ENCODE results near the gene SYNPR.

SYNPR gene

DNA sequence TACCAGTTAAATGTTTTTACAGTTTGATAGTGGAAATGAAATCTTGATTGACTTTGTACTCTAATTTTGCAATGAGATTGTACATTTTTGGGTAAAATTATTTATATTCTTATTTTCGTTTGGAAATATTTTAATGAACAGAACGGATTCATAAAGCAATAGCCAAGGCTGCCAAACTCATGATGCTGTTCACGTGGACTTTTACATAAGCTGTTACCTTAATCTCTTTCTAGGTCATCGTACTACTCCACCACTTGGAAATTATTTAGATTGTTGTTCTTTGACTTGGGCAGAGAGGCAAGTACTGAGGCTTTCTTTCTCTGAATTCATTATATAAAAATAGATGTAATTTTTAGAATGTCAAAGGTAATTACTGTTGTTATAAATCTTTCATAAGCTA lies 16.2 kb downstream of the SYNPR start:
- H3K9ac ChIP-seq (ENCODE audit: low read depth, low read length) = no peak overlapping the region
- no peak for TF ChIP-seq EZH2 (IDR thresholded peaks at IDR 0.05; ENCODE audit: borderline replicate concordance, low read depth, low read length, severe bottlenecking)
- TF ChIP-seq, protein P1, sequence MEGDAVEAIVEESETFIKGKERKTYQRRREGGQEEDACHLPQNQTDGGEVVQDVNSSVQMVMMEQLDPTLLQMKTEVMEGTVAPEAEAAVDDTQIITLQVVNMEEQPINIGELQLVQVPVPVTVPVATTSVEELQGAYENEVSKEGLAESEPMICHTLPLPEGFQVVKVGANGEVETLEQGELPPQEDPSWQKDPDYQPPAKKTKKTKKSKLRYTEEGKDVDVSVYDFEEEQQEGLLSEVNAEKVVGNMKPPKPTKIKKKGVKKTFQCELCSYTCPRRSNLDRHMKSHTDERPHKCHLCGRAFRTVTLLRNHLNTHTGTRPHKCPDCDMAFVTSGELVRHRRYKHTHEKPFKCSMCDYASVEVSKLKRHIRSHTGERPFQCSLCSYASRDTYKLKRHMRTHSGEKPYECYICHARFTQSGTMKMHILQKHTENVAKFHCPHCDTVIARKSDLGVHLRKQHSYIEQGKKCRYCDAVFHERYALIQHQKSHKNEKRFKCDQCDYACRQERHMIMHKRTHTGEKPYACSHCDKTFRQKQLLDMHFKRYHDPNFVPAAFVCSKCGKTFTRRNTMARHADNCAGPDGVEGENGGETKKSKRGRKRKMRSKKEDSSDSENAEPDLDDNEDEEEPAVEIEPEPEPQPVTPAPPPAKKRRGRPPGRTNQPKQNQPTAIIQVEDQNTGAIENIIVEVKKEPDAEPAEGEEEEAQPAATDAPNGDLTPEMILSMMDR (IDR thresholded peaks at IDR 0.05; ENCODE audit: borderline replicate concordance, extremely low read depth, low read length, poor library complexity, severe bottlenecking) = no peak
- H3K27ac ChIP-seq (ENCODE audit: low read length) = no peak overlapping the region
- H3K9me3 ChIP-seq (ENCODE audit: insufficient read depth, low read length, severe bottlenecking) = peaks cover 4% of the 10 kb centered on the region
- peaks cover 5% of the 10 kb centered on the region for H3K27me3 ChIP-seq (ENCODE audit: insufficient read depth, low read length, poor library complexity)
- no peaks in the 10 kb centered on the region; the same call in 1 of the 2 replicates for H4K20me1 ChIP-seq (ENCODE audit: insufficient read depth, low read length)
- H3K4me2 ChIP-seq (ENCODE audit: insufficient read depth, low read length) = no peak overlapping the region
- no peak for DNase-seq
- H3K79me2 ChIP-seq (ENCODE audit: insufficient read depth, low read length) = no peaks in the 10 kb centered on the region
- H3K36me3 ChIP-seq (ENCODE audit: insufficient read depth, low read length) = no peaks in the 10 kb centered on the region
- no peak overlapping the region for H3K4me3 ChIP-seq (ENCODE audit: low read depth in 1 of 2, low read length in 2 of 2)
- ATAC-seq (ENCODE audit: insufficient read depth, low read depth) = no peak
- no peaks in the 10 kb centered on the region for H3K4me1 ChIP-seq (ENCODE audit: insufficient read depth, low read length)
- no peak overlapping the region for H2AFZ ChIP-seq (ENCODE audit: low read depth, low read length)

DNA sequence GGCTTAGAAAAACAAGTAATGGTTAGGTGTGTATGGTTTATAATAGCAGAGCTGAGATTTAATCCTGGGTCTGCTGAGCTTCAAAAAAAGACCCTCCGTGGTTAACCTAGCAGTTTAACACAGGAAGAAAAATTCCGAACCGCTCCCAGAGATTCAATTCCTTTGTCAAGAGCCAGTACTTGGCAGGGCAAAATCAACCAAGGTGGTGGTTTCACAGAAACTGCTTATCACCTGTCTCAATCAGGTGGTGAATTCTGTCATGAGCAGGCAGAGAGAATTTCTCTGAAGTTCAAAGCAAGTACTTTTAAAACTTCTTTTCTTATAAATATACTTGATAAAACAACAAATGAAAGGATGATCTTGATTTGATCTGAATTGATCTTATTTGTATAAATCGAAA lies 17.2 kb downstream of the SYNPR start:
- Histone ChIP-seq H3K27ac (ENCODE audit: low read length) (no peak overlapping the region), H2AFZ (ENCODE audit: low read depth, low read length) (no peak overlapping the region), H3K9me3 (ENCODE audit: insufficient read depth, low read length, severe bottlenecking) (peaks cover 4% of the 10 kb centered on the region), H3K79me2 (ENCODE audit: insufficient read depth, low read length) (no peaks in the 10 kb centered on the region), H3K27me3 (ENCODE audit: insufficient read depth, low read length, poor library complexity) (peaks cover 5% of the 10 kb centered on the region), H3K9ac (ENCODE audit: low read depth, low read length) (no peak overlapping the region), H3K4me2 (ENCODE audit: insufficient read depth, low read length) (no peak overlapping the region), H3K4me1 (ENCODE audit: insufficient read depth, low read length) (no peaks in the 10 kb centered on the region), H3K4me3 (ENCODE audit: low read depth in 1 of 2, low read length in 2 of 2) (no peak overlapping the region), H3K36me3 (ENCODE audit: insufficient read depth, low read length) (no peaks in the 10 kb centered on the region), H4K20me1 (ENCODE audit: insufficient read depth, low read length) (no peaks in the 10 kb centered on the region; the same call in 1 of the 2 replicates)
- DNase-seq (no peak), ATAC-seq (ENCODE audit: insufficient read depth, low read depth) (no peak)
- no peak for TF ChIP-seq EZH2 (IDR thresholded peaks at IDR 0.05; ENCODE audit: borderline replicate concordance, low read depth, low read length, severe bottlenecking)
- TF ChIP-seq, protein P1 (IDR thresholded peaks at IDR 0.05; ENCODE audit: borderline replicate concordance, extremely low read depth, low read length, poor library complexity, severe bottlenecking) = no peak

DNA sequence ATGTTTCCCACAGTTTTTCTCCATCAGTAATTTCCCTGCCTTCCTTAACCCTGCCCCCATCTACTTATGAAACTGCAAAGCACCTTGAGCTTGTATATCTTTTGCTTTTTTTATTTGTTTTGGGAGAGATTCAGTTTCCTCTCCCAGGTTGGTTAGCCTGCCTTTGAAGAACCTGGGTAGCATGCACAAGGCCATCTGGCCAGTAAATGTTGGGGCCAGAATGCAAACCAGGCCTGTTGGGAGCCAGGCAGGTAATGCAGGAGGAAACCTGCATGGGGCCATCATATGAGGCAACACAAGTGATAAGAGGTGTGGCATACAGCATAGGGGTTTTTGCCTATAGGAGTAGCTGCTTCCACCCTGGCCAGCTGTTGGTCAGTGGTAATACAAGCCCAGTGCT lies 17.7 kb downstream of the SYNPR start:
- no peak for ATAC-seq (ENCODE audit: insufficient read depth, low read depth)
- Histone ChIP-seq H3K27me3 (ENCODE audit: insufficient read depth, low read length, poor library complexity) (peaks cover 3% of the 10 kb centered on the region), H3K27ac (ENCODE audit: low read length) (no peak overlapping the region), H3K9ac (ENCODE audit: low read depth, low read length) (no peak overlapping the region), H3K4me3 (ENCODE audit: low read depth in 1 of 2, low read length in 2 of 2) (no peak overlapping the region), H4K20me1 (ENCODE audit: insufficient read depth, low read length) (no peaks in the 10 kb centered on the region; the same call in 1 of the 2 replicates), H3K36me3 (ENCODE audit: insufficient read depth, low read length) (no peaks in the 10 kb centered on the region), H3K9me3 (ENCODE audit: insufficient read depth, low read length, severe bottlenecking) (peaks cover 4% of the 10 kb centered on the region), H2AFZ (ENCODE audit: low read depth, low read length) (no peak overlapping the region), H3K4me1 (ENCODE audit: insufficient read depth, low read length) (no peaks in the 10 kb centered on the region), H3K79me2 (ENCODE audit: insufficient read depth, low read length) (no peaks in the 10 kb centered on the region), H3K4me2 (ENCODE audit: insufficient read depth, low read length) (no peak overlapping the region)
- TF ChIP-seq, protein P1 (IDR thresholded peaks at IDR 0.05; ENCODE audit: borderline replicate concordance, extremely low read depth, low read length, poor library complexity, severe bottlenecking) = no peak
- TF ChIP-seq EZH2 (IDR thresholded peaks at IDR 0.05; ENCODE audit: borderline replicate concordance, low read depth, low read length, severe bottlenecking) = no peak
- no peak for DNase-seq

DNA sequence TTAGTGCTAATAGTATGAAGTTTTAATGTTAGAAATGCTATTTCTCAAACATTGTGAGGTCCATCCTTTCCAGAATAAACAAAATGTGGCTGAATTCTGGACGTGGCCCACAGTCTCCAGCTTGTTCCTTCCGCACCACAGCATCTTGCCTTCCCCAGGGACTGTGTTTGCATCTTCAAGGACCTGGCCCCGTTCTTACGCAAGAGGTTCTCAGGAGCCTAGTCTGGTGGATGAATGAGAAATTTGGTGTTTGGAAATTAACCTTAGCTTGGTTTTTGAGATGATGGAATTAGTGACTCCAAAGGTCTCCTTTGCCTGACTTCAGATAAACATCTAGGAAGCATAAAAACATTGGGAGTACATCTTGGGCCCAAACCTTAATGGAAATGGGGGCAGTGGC lies 18.1 kb downstream of the SYNPR start:
- H3K4me2 ChIP-seq (ENCODE audit: insufficient read depth, low read length) = no peak overlapping the region
- no peak overlapping the region for H3K4me3 ChIP-seq (ENCODE audit: low read depth in 1 of 2, low read length in 2 of 2)
- H2AFZ ChIP-seq (ENCODE audit: low read depth, low read length) = no peak overlapping the region
- H3K4me1 ChIP-seq (ENCODE audit: insufficient read depth, low read length) = no peaks in the 10 kb centered on the region
- ATAC-seq (ENCODE audit: insufficient read depth, low read depth) = no peak
- no peaks in the 10 kb centered on the region for H3K27me3 ChIP-seq (ENCODE audit: insufficient read depth, low read length, poor library complexity)
- no peak overlapping the region for H3K9ac ChIP-seq (ENCODE audit: low read depth, low read length)
- no peak for DNase-seq
- H3K9me3 ChIP-seq (ENCODE audit: insufficient read depth, low read length, severe bottlenecking) = peaks cover 4% of the 10 kb centered on the region
- H3K36me3 ChIP-seq (ENCODE audit: insufficient read depth, low read length) = no peaks in the 10 kb centered on the region
- TF ChIP-seq, protein P1 (IDR thresholded peaks at IDR 0.05; ENCODE audit: borderline replicate concordance, extremely low read depth, low read length, poor library complexity, severe bottlenecking) = no peak
- no peak for TF ChIP-seq EZH2 (IDR thresholded peaks at IDR 0.05; ENCODE audit: borderline replicate concordance, low read depth, low read length, severe bottlenecking)
- no peak overlapping the region for H3K27ac ChIP-seq (ENCODE audit: low read length)
- H4K20me1 ChIP-seq (ENCODE audit: insufficient read depth, low read length) = no peaks in the 10 kb centered on the region; the same call in 1 of the 2 replicates
- no peaks in the 10 kb centered on the region for H3K79me2 ChIP-seq (ENCODE audit: insufficient read depth, low read length)
